SK-N-SH treated with all-trans-retinoic acid at 6 μM for 48 hours (cell line): ENCODE data around the gene SCMH1.

Source experiments
- ATAC-seq: fragments of 200-7000 bp; cut with Tn5 transposase; 3 replicates; pipeline ENCODE4 v1.9.1; 2020; ENCODE audit warnings: mild to moderate bottlenecking, moderate library complexity
- ARNTL ChIP-seq: fragments of 450-650 bp; formaldehyde crosslinking; IDR thresholded peaks from 2 replicates; pipeline ENCODE4 v1.5.0; 2020; ENCODE audit warnings: low read depth, mild to moderate bottlenecking, moderate library complexity, borderline replicate concordance
- BACH2 ChIP-seq: fragments of 250-450 bp; sonication (Bioruptor Pico); IDR thresholded peaks from 2 replicates; pipeline ENCODE4 v1.9.0; 2021; ENCODE audit warnings: mild to moderate bottlenecking, borderline replicate concordance
- CSDC2 ChIP-seq: fragments of 250-450 bp; sonication (Bioruptor Pico); IDR thresholded peaks from 2 replicates; pipeline ENCODE4 v1.5.0; 2020; ENCODE audit warnings: mild to moderate bottlenecking, moderate library complexity
- GLIS3 ChIP-seq: fragments of 250-450 bp; sonication (Bioruptor Pico); IDR thresholded peaks from 2 replicates; pipeline ENCODE4 v1.5.0; 2020; ENCODE audit warnings: mild to moderate bottlenecking, moderate library complexity
- ISL1 ChIP-seq: fragments of 250-450 bp; sonication (Bioruptor Pico); IDR thresholded peaks from 2 replicates; pipeline ENCODE4 v2.1.2; 2022; ENCODE audit warnings: mild to moderate bottlenecking, moderate library complexity
- OSR1 ChIP-seq: fragments of 250-450 bp; sonication (Bioruptor Pico); IDR thresholded peaks from 2 replicates; pipeline ENCODE4 v1.8.0; 2022; ENCODE audit warnings: moderate library complexity, mild to moderate bottlenecking, inconsistent platforms
- PPARA ChIP-seq: fragments of 250-450 bp; sonication (Bioruptor Pico); IDR thresholded peaks from 2 replicates; pipeline ENCODE4 v1.5.0; 2020; ENCODE audit warnings: mild to moderate bottlenecking, borderline replicate concordance
- RARB ChIP-seq: fragments of 250-450 bp; sonication (Bioruptor Pico); IDR thresholded peaks from 2 replicates; pipeline ENCODE4 v1.8.0; 2021; ENCODE audit warnings: mild to moderate bottlenecking, moderate library complexity
- SNAI2 ChIP-seq: fragments of 250-450 bp; sonication (Bioruptor Pico); IDR thresholded peaks from 2 replicates; pipeline ENCODE4 v1.5.0; 2020; ENCODE audit warnings: mild to moderate bottlenecking, moderate library complexity
- TCF4 ChIP-seq: fragments of 250-450 bp; sonication (Bioruptor Pico); IDR thresholded peaks from 2 replicates; pipeline ENCODE4 v1.8.0; 2021; ENCODE audit warnings: mild to moderate bottlenecking, moderate library complexity, borderline replicate concordance
- TOX ChIP-seq: fragments of 250-450 bp; sonication (Bioruptor Pico); IDR thresholded peaks from 2 replicates; pipeline ENCODE4 v1.8.0; 2021; ENCODE audit warnings: mild to moderate bottlenecking, moderate library complexity, borderline replicate concordance
- ZC3H10 ChIP-seq: fragments of 250-450 bp; sonication (Bioruptor Pico); IDR thresholded peaks from 2 replicates; pipeline ENCODE4 v1.5.1; 2021; ENCODE audit warnings: mild to moderate bottlenecking, moderate library complexity
- ZFP3 ChIP-seq: fragments of 250-450 bp; sonication (Bioruptor Pico); IDR thresholded peaks from 2 replicates; pipeline ENCODE4 v1.5.0; 2020; ENCODE audit warnings: mild to moderate bottlenecking, moderate library complexity
- ZFP30 ChIP-seq: fragments of 450-650 bp; formaldehyde crosslinking; IDR thresholded peaks from 2 replicates; pipeline ENCODE4 v1.5.0; 2022; ENCODE audit warnings: mild to moderate bottlenecking, moderate library complexity
- ZNF565 ChIP-seq: fragments of 450-650 bp; formaldehyde crosslinking; conservative IDR thresholded peaks from 2 replicates; pipeline ENCODE4 v1.5.0; 2020; ENCODE audit warnings: low read depth, mild to moderate bottlenecking, moderate library complexity
- ZNF70 ChIP-seq: fragments of 450-650 bp; formaldehyde crosslinking; IDR thresholded peaks from 2 replicates; pipeline ENCODE4 v1.5.0; 2020; ENCODE audit warnings: mild to moderate bottlenecking, moderate library complexity
- ZNF8 ChIP-seq: fragments of 450-650 bp; formaldehyde crosslinking; IDR thresholded peaks from 2 replicates; pipeline ENCODE4 v1.5.0; 2020; ENCODE audit warnings: mild to moderate bottlenecking, moderate library complexity
- TF ChIP-seq, protein P1 (sequence below): fragments of 250-450 bp; sonication (Bioruptor Pico); IDR thresholded peaks from 2 replicates; pipeline ENCODE4 v1.5.0; 2020; ENCODE audit warnings: mild to moderate bottlenecking, moderate library complexity
- TF ChIP-seq, protein P2 (sequence below): fragments of 250-450 bp; sonication (Bioruptor Pico); IDR thresholded peaks from 2 replicates; pipeline ENCODE4 v1.5.1; 2020; ENCODE audit warnings: low read depth, mild to moderate bottlenecking, moderate library complexity
- TF ChIP-seq, protein P3 (sequence below): fragments of 250-450 bp; sonication (Bioruptor Pico); IDR thresholded peaks from 2 replicates; pipeline ENCODE4 v1.5.1; 2021; ENCODE audit warnings: mild to moderate bottlenecking, moderate library complexity
- TF ChIP-seq, protein P4 (sequence below): fragments of 250-450 bp; sonication (Bioruptor Pico); IDR thresholded peaks from 2 replicates; pipeline ENCODE4 v1.8.0; 2021; ENCODE audit warnings: low read depth, mild to moderate bottlenecking, moderate library complexity, borderline replicate concordance

Gene SCMH1

DNA sequence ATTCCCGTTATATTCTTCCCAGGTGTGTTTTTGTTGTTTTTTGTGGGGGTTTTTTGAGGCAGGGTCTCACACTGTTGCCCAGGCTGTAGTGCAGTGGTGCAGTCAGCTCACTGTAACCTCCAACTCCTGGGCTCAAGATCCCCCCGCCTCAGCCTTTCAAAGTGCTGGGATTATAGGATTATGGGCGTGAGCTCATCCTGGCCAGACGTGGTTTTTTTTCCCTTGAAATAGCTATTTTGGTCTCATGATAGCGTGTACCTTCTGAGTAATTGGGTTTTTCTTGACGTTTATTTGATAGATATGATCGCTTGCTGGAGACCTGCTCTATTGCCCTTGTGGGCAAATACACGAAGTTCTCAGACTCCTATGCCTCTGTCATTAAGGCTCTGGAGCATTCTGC lies 245.0 kb downstream of the SCMH1 start:
- no peak for ATAC-seq
- TF ChIP-seq RARB (CRISPR knock-in tag) (no peak), GLIS3 (no peak), TOX (CRISPR knock-in tag) (no peak), TCF4 (CRISPR knock-in tag) (no peak), ARNTL (no peak), ISL1 (CRISPR knock-in tag) (no peak), ZFP30 (CRISPR knock-in tag) (no peak), OSR1 (CRISPR knock-in tag) (no peak), ZC3H10 (no peak), SNAI2 (CRISPR knock-in tag) (no peak)
- TF ChIP-seq, protein P1, sequence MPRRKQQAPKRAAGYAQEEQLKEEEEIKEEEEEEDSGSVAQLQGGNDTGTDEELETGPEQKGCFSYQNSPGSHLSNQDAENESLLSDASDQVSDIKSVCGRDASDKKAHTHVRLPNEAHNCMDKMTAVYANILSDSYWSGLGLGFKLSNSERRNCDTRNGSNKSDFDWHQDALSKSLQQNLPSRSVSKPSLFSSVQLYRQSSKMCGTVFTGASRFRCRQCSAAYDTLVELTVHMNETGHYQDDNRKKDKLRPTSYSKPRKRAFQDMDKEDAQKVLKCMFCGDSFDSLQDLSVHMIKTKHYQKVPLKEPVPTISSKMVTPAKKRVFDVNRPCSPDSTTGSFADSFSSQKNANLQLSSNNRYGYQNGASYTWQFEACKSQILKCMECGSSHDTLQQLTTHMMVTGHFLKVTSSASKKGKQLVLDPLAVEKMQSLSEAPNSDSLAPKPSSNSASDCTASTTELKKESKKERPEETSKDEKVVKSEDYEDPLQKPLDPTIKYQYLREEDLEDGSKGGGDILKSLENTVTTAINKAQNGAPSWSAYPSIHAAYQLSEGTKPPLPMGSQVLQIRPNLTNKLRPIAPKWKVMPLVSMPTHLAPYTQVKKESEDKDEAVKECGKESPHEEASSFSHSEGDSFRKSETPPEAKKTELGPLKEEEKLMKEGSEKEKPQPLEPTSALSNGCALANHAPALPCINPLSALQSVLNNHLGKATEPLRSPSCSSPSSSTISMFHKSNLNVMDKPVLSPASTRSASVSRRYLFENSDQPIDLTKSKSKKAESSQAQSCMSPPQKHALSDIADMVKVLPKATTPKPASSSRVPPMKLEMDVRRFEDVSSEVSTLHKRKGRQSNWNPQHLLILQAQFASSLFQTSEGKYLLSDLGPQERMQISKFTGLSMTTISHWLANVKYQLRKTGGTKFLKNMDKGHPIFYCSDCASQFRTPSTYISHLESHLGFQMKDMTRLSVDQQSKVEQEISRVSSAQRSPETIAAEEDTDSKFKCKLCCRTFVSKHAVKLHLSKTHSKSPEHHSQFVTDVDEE (CRISPR knock-in tag), result no peak
- TF ChIP-seq, protein P2, sequence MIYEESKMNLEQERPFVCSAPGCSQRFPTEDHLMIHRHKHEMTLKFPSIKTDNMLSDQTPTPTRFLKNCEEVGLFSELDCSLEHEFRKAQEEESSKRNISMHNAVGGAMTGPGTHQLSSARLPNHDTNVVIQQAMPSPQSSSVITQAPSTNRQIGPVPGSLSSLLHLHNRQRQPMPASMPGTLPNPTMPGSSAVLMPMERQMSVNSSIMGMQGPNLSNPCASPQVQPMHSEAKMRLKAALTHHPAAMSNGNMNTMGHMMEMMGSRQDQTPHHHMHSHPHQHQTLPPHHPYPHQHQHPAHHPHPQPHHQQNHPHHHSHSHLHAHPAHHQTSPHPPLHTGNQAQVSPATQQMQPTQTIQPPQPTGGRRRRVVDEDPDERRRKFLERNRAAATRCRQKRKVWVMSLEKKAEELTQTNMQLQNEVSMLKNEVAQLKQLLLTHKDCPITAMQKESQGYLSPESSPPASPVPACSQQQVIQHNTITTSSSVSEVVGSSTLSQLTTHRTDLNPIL (CRISPR knock-in tag), result no peak
- TF ChIP-seq, protein P3, sequence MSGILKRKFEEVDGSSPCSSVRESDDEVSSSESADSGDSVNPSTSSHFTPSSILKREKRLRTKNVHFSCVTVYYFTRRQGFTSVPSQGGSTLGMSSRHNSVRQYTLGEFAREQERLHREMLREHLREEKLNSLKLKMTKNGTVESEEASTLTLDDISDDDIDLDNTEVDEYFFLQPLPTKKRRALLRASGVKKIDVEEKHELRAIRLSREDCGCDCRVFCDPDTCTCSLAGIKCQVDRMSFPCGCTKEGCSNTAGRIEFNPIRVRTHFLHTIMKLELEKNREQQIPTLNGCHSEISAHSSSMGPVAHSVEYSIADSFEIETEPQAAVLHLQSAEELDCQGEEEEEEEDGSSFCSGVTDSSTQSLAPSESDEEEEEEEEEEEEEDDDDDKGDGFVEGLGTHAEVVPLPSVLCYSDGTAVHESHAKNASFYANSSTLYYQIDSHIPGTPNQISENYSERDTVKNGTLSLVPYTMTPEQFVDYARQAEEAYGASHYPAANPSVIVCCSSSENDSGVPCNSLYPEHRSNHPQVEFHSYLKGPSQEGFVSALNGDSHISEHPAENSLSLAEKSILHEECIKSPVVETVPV (CRISPR knock-in tag), result no peak

DNA sequence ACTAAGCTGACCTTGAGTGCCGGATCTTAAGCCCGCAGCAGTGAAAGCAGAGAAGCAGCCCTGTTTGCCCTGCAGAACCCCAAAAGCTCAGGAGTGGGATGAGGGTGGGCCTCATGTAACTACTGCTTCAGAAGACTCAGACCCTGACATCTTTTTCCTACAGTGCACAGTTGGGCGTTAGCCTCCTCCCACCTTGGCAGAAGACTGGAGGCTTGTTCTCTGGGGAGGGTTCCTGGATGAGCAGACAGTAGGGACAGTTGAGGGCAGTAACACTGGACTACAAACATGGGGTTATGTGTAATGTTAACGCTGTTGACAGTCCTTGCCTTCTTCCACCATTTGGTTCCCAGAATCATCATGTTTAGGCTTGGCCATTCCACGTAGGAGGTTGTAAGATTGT lies 253.0 kb downstream of the SCMH1 start:
- ATAC-seq, result no peak
- TF ChIP-seq ZNF565 (CRISPR knock-in tag), result no peak
- TF ChIP-seq, protein P4, sequence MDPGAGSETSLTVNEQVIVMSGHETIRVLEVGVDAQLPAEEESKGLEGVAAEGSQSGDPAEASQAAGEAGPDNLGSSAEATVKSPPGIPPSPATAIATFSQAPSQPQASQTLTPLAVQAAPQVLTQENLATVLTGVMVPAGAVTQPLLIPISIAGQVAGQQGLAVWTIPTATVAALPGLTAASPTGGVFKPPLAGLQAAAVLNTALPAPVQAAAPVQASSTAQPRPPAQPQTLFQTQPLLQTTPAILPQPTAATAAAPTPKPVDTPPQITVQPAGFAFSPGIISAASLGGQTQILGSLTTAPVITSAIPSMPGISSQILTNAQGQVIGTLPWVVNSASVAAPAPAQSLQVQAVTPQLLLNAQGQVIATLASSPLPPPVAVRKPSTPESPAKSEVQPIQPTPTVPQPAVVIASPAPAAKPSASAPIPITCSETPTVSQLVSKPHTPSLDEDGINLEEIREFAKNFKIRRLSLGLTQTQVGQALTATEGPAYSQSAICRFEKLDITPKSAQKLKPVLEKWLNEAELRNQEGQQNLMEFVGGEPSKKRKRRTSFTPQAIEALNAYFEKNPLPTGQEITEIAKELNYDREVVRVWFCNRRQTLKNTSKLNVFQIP, result no peak

DNA sequence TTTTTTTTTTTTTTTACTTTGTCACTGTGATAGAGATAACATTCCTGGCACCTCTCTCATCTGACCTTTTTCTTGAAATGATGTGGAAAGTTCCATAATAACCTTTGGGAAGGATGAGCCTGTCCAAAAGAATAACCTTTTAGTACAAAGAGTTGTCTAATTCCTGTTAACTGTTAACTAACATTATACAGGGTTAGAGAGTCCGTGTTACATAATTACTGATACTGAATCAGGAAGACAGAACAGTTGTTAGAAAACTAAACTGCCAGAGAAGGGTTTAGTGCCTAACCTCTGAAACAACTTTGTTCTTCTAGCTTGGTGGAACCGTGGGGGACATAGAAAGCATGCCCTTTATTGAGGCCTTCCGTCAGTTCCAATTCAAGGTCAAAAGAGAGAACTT lies 253.8 kb downstream of the SCMH1 start:
- no peak for TF ChIP-seq ZC3H10
- TF ChIP-seq ZNF8 (CRISPR knock-in tag), result no peak
- TF ChIP-seq GLIS3, result no peak
- no peak for TF ChIP-seq BACH2 (CRISPR knock-in tag)
- TF ChIP-seq CSDC2, result no peak
- no peak for TF ChIP-seq ARNTL
- TF ChIP-seq SNAI2 (CRISPR knock-in tag), result no peak
- TF ChIP-seq PPARA (CRISPR knock-in tag), result no peak
- no peak for TF ChIP-seq ISL1 (CRISPR knock-in tag)
- TF ChIP-seq ZNF70 (CRISPR knock-in tag), result no peak
- TF ChIP-seq, protein P3 (CRISPR knock-in tag), result no peak
- ATAC-seq, result no peak

DNA sequence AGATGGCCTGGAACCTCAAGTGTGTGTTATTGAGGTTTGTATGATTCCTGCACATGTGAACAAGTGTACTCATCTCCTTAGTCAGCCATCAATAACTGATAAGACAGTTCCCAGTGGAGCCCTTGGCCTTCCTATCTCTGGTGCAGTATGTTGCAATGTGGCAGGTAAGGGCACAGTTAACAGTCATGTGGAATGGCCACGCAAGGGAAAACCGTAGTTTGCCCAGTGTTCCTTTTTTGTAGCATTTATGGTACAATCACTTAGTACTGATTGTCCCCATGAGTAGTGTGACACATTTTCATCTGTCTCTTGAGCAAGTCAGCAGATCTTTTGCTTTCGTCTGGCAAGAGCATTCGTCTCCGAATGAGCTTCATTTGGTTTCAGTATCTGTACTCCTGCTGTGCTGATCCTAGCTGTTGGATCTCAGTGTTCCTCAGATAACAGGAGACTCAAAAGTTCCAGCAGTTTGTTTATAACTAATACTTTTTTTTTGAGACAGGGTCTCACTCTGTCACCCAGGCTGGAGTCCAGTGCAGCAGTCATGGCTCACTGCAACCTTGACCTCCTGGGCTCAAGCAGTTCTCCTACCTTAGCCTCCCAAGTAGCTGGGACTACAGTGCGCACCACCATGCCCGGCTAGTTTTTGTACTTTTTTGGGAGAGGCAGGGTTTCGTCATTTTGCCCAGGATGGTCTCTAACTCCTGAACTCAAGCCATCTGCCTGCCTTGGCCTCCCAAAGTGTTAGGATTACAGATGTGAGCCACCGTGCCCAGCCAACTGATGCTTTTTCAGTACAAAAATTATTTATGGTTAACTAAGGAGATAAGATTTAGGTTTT lies 254.4 kb downstream of the SCMH1 start:
- no peak for TF ChIP-seq SNAI2 (CRISPR knock-in tag)
- TF ChIP-seq, protein P4, result no peak
- no peak for TF ChIP-seq TOX (CRISPR knock-in tag)
- no peak for TF ChIP-seq ZFP30 (CRISPR knock-in tag)
- TF ChIP-seq GLIS3, result no peak
- TF ChIP-seq BACH2 (CRISPR knock-in tag), result no peak
- TF ChIP-seq CSDC2, result no peak
- TF ChIP-seq PPARA (CRISPR knock-in tag), result no peak
- TF ChIP-seq ZNF565 (CRISPR knock-in tag), result no peak
- TF ChIP-seq, protein P2 (CRISPR knock-in tag), result no peak
- no peak for TF ChIP-seq ZNF70 (CRISPR knock-in tag)
- no peak for TF ChIP-seq ZFP3
- no peak for TF ChIP-seq ISL1 (CRISPR knock-in tag)
- no peak for ATAC-seq
